ENCODE results near the gene BSDC1.

DNA sequence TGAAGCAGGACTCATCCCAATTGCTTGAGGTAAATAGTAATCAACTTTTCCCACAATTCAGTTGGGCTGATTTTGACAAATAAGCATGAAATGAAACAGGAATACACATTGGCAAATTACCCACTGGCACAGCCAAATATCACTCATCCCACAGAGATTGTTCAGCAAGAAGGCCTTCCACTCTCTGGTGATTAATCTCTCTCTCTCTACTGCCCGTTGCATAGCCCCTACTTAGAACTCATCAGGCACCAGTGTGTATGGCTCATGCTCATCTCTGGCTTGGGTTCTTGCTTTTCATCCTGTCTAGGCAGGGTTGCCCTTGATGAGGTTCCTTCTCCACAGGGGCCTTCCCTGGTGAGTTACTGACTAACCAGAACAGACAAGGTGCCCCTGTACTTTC is 1.1 kb downstream of the BSDC1 start:
- TF ChIP-seq, protein P1, sequence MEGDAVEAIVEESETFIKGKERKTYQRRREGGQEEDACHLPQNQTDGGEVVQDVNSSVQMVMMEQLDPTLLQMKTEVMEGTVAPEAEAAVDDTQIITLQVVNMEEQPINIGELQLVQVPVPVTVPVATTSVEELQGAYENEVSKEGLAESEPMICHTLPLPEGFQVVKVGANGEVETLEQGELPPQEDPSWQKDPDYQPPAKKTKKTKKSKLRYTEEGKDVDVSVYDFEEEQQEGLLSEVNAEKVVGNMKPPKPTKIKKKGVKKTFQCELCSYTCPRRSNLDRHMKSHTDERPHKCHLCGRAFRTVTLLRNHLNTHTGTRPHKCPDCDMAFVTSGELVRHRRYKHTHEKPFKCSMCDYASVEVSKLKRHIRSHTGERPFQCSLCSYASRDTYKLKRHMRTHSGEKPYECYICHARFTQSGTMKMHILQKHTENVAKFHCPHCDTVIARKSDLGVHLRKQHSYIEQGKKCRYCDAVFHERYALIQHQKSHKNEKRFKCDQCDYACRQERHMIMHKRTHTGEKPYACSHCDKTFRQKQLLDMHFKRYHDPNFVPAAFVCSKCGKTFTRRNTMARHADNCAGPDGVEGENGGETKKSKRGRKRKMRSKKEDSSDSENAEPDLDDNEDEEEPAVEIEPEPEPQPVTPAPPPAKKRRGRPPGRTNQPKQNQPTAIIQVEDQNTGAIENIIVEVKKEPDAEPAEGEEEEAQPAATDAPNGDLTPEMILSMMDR (IDR thresholded peaks at IDR 0.05; ENCODE audit: low read depth, low read length): no peak
- no peak for TF ChIP-seq EZH2phosphoT487 (IDR thresholded peaks at IDR 0.05; ENCODE audit: low read depth)

All from OCI-LY3 (cell line).